Central memory CD8-positive, alpha-beta T cell (primary cell): ENCODE results near the gene IGFLR1.

Source experiments
- ATAC-seq: fragments of 150-1000 bp; cut with Tn5 transposase; replicated peaks from 2 replicates; pipeline ENCODE4 v1.10.0; 2022; ENCODE audit warnings: mild to moderate bottlenecking, moderate FRiP score, moderate number of reproducible peaks; ENCODE audit not compliant: poor library complexity, severe bottlenecking; ENCODE audit errors: extremely low read depth
- DNase-seq, 2 donors: peaks; one replicate each; pipeline ENCODE4 v3.0.0; 2021; ENCODE audit warnings: low spot score in 2 of 2
- H3K27ac Mint-ChIP-seq: one replicate; pipeline ENCODE4 v1.8.0; 2022; ENCODE audit warnings: low read depth, mild to moderate bottlenecking, moderate library complexity, mixed read lengths
- H3K27me3 Mint-ChIP-seq: one replicate; pipeline ENCODE4 v1.8.0; 2022; ENCODE audit warnings: mixed read lengths
- H3K36me3 Mint-ChIP-seq: one replicate; pipeline ENCODE4 v1.8.0; 2022; ENCODE audit warnings: mild to moderate bottlenecking, moderate library complexity, mixed read lengths; ENCODE audit not compliant: insufficient read depth
- H3K4me1 Mint-ChIP-seq: one replicate; pipeline ENCODE4 v1.8.0; 2022; ENCODE audit warnings: mixed read lengths
- H3K4me3 Mint-ChIP-seq: one replicate; pipeline ENCODE4 v1.8.0; 2022; ENCODE audit warnings: mild to moderate bottlenecking, moderate library complexity, mixed read lengths
- H3K9me3 Mint-ChIP-seq: one replicate; pipeline ENCODE4 v1.8.0; 2022; ENCODE audit warnings: mixed read lengths

IGFLR1 gene

DNA sequence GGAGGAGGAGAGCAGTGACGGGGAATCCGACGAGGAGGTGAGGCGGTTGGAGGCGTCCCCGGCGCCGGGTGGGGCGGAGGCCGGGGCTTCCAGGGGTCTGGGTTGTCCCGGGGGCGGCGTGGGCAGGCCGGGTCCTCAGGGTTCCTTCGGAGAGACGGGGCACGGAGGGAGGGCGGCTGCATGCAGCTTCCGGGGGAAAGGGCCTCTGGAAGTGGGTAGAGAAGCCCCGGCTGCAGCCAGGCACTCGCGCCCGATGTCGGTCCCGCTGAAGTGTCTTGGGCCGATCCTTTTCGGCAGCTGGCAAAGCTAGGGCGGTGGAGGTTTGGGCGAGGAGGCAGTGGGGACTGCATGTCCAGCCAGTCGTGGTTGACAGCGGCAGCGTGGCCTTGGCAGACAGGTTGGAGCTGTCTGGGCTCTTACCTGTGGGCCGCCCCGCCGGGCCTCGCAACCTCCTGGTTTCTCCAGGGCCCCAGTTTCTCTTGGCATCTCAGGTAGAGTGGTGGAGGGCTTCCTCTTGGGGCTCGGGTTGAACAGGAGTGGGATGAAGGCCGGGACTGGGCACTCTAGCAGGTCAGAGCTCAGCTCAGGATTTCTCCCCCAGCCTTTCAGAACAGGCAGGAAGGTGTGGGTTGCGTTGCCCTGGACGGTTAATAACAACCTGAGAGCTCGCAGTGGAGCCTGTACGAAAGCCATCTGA, 23.8 kb downstream of the IGFLR1 start:
- DNase-seq (no peak), ATAC-seq (no peak)
- no peaks in the 10 kb centered on the region for H3K27me3 Mint-ChIP-seq
- peak overlapping the region; percentile 79 for H3K4me3 Mint-ChIP-seq
- peaks cover 34% of the 10 kb centered on the region for H3K36me3 Mint-ChIP-seq
- peaks cover 54% of the 10 kb centered on the region for H3K4me1 Mint-ChIP-seq
- no peaks in the 10 kb centered on the region for H3K9me3 Mint-ChIP-seq
- peak overlapping the region; percentile 67 for H3K27ac Mint-ChIP-seq

DNA sequence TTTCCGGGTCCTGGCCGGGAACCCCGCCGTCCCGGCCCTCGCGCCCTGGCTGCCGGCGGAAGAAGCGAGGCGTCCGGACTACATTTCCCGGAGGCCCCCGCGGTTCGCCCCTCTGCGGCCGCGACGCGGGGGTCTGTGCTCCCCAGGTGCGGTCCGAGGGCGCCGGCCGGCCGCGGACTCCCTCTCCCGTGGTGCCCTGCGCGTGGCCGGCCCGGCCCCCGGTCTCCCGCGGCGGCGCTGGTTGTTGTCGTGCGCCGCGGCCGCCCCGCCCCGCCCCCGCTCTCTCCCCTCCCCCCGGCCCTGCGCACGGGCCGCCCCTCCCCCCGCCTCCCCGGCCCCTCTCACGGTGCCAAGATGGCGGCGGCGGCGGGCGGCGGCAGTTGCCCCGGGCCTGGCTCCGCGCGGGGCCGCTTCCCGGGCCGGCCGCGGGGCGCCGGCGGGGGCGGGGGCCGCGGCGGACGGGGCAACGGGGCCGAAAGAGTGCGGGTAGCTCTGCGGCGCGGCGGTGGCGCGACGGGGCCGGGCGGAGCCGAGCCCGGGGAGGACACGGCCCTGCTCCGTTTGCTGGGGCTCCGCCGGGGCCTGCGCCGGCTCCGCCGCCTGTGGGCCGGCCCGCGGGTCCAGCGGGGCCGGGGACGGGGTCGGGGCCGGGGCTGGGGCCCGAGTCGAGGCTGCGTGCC, 24.4 kb downstream of the IGFLR1 start, which contains the start of gene KMT2B:
Gene KMT2B, plus strand, starts transcription at position 339 of the 680 bp plus-strand sequence. Its CDS starts 16 bp downstream, at position 355.
- no peaks in the 10 kb centered on the region for H3K27me3 Mint-ChIP-seq
- DNase-seq, result no peak
- peak within 1 kb of the TSS; percentile 98 for H3K27ac Mint-ChIP-seq
- peak within 1 kb of the TSS; percentile 97 for H3K4me3 Mint-ChIP-seq
- peak; percentile 18 for ATAC-seq
- peaks cover 60% of the 10 kb centered on the region for H3K4me1 Mint-ChIP-seq
- H3K9me3 Mint-ChIP-seq, result no peaks in the 10 kb centered on the region
- H3K36me3 Mint-ChIP-seq, result peaks cover 31% of the 10 kb centered on the region

- DNase-seq (peak; percentile 88 to 97), ATAC-seq (peak; percentile 79)
- H3K4me3 Mint-ChIP-seq, result peak overlapping the region; percentile 97
- peaks cover 68% of the 10 kb centered on the region for H3K4me1 Mint-ChIP-seq
- H3K9me3 Mint-ChIP-seq, result no peaks in the 10 kb centered on the region
- peaks cover 26% of the 10 kb centered on the region for H3K36me3 Mint-ChIP-seq
- H3K27me3 Mint-ChIP-seq, result no peaks in the 10 kb centered on the region
- peak overlapping the region; percentile 98 for H3K27ac Mint-ChIP-seq
Measured at GRCh38 chr19:35716801-35717664, 25.2 kb downstream of the IGFLR1 start.

- H3K4me3 Mint-ChIP-seq, result peak overlapping the region; percentile 97
- peaks cover 22% of the 10 kb centered on the region for H3K36me3 Mint-ChIP-seq
- H3K27me3 Mint-ChIP-seq, result no peaks in the 10 kb centered on the region
- ATAC-seq (no peak), DNase-seq (no peak)
- peaks cover 73% of the 10 kb centered on the region for H3K4me1 Mint-ChIP-seq
- H3K9me3 Mint-ChIP-seq, result no peaks in the 10 kb centered on the region
- H3K27ac Mint-ChIP-seq, result peak overlapping the region; percentile 98
Measured at GRCh38 chr19:35715981-35716800, 26.1 kb downstream of the IGFLR1 start.

GRCh38 chr19:35715355-35715809, 26.9 kb downstream of the IGFLR1 start:
- DNase-seq, result no peak
- ATAC-seq, result no peak
- Mint-ChIP-seq H3K9me3 (no peaks in the 10 kb centered on the region), H3K4me3 (peak overlapping the region; percentile 97), H3K27me3 (no peaks in the 10 kb centered on the region), H3K27ac (peak overlapping the region; percentile 98), H3K36me3 (peaks cover 22% of the 10 kb centered on the region), H3K4me1 (peaks cover 77% of the 10 kb centered on the region)

GRCh38 chr19:35714601-35715354, 27.5 kb downstream of the IGFLR1 start:
- no peaks in the 10 kb centered on the region for H3K9me3 Mint-ChIP-seq
- no peaks in the 10 kb centered on the region for H3K27me3 Mint-ChIP-seq
- peaks cover 73% of the 10 kb centered on the region for H3K4me1 Mint-ChIP-seq
- ATAC-seq, result no peak
- DNase-seq, result no peak
- peak overlapping the region; percentile 97 for H3K4me3 Mint-ChIP-seq
- peaks cover 20% of the 10 kb centered on the region for H3K36me3 Mint-ChIP-seq
- H3K27ac Mint-ChIP-seq, result peak overlapping the region; percentile 87

- Mint-ChIP-seq H3K9me3 (no peaks in the 10 kb centered on the region), H3K36me3 (peaks cover 18% of the 10 kb centered on the region), H3K27me3 (no peaks in the 10 kb centered on the region), H3K4me1 (peaks cover 66% of the 10 kb centered on the region), H3K27ac (peak overlapping the region; percentile 87), H3K4me3 (peak overlapping the region; percentile 97)
- no peak for ATAC-seq
- DNase-seq, result no peak
Measured at GRCh38 chr19:35713904-35714495, 28.3 kb downstream of the IGFLR1 start.

DNA sequence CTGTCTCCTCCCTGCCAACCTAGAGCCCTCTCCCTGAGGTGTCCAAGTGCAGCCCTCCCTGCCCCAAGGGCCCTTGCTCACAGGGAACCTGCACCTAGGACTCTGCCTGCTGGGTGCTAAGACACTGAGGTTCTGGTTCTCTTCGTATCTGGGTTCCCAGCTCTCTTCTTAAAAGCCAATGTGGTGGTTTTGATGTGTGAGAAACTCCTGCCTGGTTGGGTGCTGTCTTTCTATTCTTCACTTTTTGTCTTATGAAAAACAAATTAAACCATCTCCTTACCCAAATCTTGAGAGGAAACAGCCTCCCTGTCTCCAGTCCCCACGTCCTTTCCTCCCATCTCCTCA, 28.8 kb downstream of the IGFLR1 start:
- H3K36me3 Mint-ChIP-seq, result peaks cover 18% of the 10 kb centered on the region
- H3K27me3 Mint-ChIP-seq, result no peaks in the 10 kb centered on the region
- H3K9me3 Mint-ChIP-seq, result no peaks in the 10 kb centered on the region

DNA sequence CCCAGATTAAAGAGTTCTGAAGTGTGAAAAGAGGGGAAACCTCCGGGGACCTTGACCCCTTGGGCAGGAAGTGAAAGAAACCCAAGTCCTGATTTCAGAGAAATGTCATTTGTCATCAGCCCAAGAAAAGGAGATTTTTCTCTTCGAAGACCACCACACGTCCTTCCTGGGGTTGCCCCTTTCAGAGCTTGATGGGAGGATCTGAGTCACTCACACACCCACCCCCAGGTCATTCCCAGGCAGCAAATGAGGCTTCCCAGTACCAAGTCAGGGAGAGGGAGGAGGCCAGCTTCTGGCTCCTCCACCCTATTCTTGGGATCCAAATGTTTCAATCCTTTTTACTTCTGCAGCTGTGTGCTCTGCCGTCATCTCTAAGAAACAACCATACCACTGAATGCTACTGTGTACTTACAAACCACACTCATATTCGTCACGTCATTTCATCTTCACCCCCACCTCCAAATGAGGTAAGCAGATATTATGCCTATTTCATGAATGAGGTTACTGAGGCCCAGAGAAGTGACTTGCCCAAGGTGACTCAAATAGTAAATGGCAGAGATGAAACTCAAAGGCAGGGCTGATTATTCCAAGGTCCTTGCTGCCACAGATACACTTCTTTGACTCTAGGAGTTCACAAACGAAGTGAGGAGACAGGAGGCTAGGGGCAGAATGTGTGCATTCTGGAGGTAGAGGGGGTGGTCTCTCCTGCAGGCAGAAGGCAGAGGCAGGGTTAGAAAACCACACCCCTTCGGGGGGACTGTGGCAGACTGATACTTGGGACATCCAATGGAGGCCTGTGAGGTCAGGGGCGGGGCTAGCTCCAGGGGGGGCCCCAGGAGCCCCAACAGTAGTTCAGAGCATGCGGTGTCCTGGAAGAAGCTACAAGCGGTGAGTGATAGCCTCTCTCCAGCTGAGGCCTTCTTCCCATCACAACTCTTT, 29.4 kb downstream of the IGFLR1 start:
- H3K27ac Mint-ChIP-seq, result peak overlapping the region; percentile 87
- ATAC-seq (peak; percentile 38), DNase-seq (peak in 1 of 2 donors; percentile 53)
- H3K4me1 Mint-ChIP-seq, result peaks cover 60% of the 10 kb centered on the region
- H3K36me3 Mint-ChIP-seq, result peaks cover 18% of the 10 kb centered on the region
- H3K4me3 Mint-ChIP-seq, result peak overlapping the region; percentile 97
- H3K27me3 Mint-ChIP-seq, result no peaks in the 10 kb centered on the region
- no peaks in the 10 kb centered on the region for H3K9me3 Mint-ChIP-seq

More for the DNA sequence above, 28.8 kb downstream of the IGFLR1 start:
- Mint-ChIP-seq H3K4me1 (peaks cover 60% of the 10 kb centered on the region), H3K4me3 (peak overlapping the region; percentile 97), H3K27ac (peak overlapping the region; percentile 87)
- DNase-seq (no peak), ATAC-seq (no peak)
